GM18511 (cell line): ENCODE measurements around the gene KRTAP10-10.
"Not testable (repeated sequence)": the region's sequence is repeated elsewhere in the genome, so short reads cannot be mapped to it uniquely, and the experiment has no call there.

ENCODE experiments used
- ATAC-seq: cut with Tn5 transposase; IDR thresholded peaks from one replicate; pipeline ENCODE4 v1.9.1; 2021; ENCODE audit warnings: mild to moderate bottlenecking, moderate library complexity; ENCODE audit not compliant: unreplicated experiment

The KRTAP10-10 gene

GRCh38 chr21:44619886-44620285 lies 17.3 kb upstream of the KRTAP10-10 start:
- no peak for ATAC-seq

DNA sequence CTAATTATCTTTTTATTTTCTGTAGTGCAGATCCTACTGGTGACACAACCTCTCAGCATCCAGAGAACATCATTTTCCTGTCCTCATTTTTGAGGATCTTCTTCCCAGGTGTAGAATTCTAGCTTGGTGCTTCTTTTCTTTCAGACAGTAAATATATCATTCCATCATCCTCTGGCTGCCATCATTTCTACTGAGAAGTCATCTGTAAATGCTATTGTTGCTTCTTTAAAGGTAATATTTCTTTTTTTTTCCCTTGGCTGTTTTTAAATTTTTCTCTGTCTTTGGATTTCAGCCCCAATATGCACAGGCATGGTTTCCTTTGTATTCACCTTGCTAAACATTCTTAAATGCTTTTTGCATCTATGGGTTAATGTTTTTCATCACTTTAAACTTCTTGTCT lies 13.6 kb upstream of the KRTAP10-10 start:
- ATAC-seq: no peak

DNA sequence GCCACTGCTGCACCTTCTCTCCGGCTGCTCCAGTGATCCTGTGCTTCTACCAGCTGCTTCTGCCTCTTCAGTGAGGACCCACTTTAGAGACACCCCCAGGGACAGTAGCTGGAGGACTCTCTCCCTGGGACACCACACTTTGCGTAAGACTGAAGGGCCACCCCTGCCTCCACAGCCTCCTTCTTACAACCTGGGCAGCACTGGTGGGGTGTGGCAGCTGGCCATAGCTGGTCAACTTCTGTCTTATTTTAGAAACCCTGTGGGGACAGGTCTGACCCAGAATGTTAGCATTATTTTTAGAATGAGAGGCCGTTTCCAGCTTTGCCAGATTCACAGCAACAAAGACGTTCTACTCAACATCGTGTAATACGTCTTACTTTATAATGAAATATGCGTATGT lies 11.4 kb upstream of the KRTAP10-10 start:
- no peak for ATAC-seq

DNA sequence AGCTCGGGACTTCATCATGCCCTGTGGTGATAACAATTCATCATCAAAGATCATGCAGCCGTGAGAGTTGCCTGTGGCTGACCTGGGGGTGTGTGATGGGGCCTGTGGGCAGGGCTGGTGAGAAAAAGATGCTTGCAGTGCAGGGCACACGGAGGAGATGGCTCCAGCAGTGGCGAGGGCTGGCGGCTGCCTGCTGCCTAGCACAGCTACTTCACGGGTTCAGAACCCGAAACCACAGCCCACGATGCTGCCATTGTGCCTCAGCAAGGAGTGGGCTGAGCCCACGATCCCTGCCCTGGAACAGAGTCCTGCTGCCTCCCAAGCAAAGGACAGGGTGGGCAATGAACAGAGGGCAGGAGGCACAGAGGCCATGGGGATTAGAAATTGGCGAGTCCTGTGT lies 10.9 kb upstream of the KRTAP10-10 start:
- ATAC-seq: no peak

DNA sequence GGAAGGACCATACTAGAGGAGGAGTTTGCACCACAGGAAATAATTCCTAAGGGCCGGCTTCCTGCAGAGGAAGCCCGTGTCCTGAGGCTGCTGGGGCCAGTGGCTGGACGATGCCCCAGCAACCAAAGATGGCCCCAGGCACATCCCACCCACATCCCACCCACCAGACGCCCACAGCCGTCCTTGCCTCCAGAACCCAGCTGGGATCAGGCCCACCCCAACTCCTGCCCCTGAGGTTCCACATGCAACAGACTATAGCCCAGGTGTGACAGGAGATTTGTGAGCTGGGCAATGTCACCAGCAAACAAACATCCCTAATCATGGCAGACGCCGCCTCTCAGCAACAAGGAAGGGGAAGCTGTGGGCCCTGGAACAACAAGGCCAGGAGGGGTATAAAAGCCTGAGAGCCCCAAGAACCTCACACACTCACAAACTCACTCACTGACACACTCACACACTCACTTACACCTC lies 10.4 kb upstream of the KRTAP10-10 start, which contains the start of gene KRTAP10-9:
TSS of gene KRTAP10-9 (plus strand) at position 421 of the 471 bp plus-strand sequence. CDS start 79 bp downstream, outside the sequence.
- ATAC-seq: no peak

DNA sequence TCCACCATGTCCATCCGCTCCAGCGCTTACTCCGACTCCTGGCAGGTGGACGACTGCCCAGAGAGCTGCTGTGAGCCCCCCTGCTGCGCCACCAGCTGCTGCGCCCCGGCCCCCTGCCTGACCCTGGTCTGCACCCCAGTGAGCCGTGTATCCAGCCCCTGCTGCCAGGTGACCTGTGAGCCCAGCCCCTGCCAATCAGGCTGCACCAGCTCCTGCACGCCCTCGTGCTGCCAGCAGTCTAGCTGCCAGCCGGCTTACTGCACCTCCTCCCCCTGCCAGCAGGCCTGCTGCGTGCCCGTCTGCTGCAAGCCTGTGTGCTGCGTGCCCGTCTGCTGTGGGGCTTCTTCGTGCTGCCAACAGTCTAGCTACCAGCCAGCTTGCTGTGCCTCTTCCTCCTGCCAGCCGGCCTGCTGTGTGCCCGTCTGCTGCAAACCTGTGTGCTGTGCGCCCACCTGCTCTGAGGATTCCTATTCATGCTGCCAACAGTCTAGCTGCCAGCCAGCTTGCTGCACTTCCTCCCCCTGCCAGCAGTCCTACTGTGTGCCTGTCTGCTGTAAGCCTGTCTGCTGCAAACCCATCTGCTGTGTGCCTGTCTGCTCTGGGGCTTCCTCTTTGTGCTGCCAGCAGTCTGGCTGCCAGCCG lies 9.9 kb upstream of the KRTAP10-10 start:
- ATAC-seq: not testable (repeated sequence)

- ATAC-seq: not testable (repeated sequence)
Measured at GRCh38 chr21:44627831-44628233, 9.3 kb upstream of the KRTAP10-10 start.

GRCh38 chr21:44628707-44629391 lies 8.3 kb upstream of the KRTAP10-10 start:
- no peak for ATAC-seq

GRCh38 chr21:44630440-44630839 lies 6.7 kb upstream of the KRTAP10-10 start:
- ATAC-seq: no peak

GRCh38 chr21:44632067-44632466 lies 5.1 kb upstream of the KRTAP10-10 start:
- no peak for ATAC-seq

GRCh38 chr21:44636209-44637017 lies 743 bp upstream of the KRTAP10-10 start:
- no peak for ATAC-seq

DNA sequence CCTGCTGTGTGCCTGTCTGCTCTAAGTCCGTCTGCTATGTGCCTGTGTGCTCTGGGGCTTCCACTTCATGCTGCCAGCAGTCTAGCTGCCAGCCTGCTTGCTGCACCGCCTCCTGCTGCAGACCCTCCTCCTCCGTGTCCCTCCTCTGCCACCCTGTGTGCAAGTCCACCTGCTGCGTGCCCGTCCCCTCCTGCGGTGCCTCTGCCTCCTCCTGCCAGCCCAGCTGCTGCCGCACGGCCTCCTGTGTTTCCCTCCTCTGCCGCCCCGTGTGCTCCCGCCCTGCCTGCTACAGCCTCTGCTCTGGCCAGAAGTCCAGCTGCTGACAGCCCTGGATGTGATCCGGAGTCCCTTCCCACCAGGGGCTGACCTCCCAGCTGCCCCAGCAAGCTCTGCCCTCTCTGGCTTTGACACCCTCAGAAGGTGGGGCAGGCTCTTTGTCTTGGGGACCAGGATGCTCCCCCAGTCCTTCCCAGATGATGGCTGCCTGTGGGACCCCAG lies 744 bp downstream of the KRTAP10-10 start:
- not testable (repeated sequence) for ATAC-seq

DNA sequence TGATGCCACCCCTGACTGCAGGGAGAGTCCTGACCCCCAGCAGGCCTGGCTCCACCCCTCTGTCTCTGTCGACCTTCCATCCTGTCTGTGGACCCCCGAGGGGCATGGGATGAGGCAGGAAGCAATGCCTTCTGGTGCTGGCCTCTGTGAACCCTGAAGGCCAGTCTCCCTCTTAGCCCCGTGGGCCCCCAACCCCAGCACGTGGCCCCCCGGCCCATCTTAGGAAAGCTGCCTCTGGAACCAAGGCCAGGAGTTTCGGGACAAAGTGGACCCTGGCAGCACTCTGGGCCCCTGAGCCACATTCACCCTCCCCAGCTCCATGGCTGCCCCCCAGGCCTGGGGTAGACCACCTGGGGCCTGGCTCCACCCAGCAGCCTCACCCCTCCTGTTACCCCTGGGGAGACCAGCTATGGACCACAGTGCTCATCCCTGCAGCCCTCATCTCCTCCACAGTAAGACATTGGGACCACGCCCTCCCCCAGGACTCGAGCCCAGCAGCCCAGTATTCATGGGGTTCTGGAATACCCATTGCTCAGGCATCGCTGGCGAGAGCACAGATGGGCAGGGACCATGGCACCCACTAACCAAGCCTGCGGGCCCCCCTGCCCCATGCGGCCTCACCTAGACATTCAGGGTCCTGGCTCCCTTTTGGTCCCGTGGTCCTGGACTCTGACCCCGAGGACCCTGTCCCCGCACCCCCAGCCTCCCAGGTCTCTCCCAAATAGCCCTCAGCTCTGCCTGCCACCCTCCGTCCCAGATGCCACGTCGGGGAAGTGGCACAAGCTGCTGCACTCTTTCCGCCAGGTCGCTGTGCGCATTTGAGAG lies 1.6 kb downstream of the KRTAP10-10 start:
- not testable (repeated sequence) for ATAC-seq

- no peak for ATAC-seq
Measured at GRCh38 chr21:44639331-44639655, 2.1 kb downstream of the KRTAP10-10 start.

DNA sequence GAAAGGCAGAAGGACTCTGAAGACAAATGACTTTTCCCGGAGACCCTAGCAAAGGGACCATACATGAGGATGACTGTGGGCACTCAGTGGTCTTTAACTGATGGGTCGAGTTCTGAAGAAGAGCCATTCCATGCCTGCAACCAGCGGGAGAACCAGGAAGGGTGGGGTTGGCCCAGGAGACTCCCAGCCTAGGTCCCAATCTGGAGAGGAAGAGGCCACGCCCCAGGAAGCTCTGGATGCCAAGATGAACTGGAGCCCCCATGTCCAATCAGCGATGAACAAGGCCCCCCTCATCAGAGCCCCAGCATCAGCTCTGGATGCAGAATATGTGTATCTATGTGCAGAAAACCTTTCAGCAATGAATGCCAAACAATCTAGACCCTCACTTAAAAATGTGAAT lies 3.6 kb downstream of the KRTAP10-10 start:
- ATAC-seq: no peak

DNA sequence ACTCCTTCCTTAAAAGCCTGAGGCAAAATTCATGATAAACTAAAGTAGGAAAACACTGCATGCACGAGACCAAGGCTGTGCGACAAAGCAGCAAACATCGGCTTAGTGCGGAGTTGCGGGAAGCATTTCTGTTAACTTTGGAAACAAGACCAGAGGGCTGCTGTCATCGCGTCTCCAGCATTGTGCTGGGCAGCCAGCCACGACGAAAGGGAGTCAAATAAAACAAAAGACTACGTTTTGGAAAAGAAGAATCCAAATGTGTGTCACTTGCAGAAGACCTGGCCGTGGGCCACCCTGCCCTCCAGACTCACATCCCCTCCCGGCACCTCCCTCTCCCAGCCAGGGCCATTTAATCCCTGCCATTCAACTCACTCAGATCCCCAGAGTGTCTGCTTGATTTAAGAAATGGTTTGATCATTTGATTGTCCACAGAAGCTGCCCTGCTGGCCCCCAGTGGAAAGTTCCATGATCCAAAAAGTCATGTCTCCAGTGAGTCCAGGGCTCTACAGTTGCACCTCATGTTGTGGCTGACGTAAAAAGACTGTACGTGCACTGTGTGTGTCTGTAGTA lies 6.7 kb downstream of the KRTAP10-10 start:
- ATAC-seq: no peak

- ATAC-seq: no peak
Measured at GRCh38 chr21:44644878-44645277, 7.7 kb downstream of the KRTAP10-10 start.

DNA sequence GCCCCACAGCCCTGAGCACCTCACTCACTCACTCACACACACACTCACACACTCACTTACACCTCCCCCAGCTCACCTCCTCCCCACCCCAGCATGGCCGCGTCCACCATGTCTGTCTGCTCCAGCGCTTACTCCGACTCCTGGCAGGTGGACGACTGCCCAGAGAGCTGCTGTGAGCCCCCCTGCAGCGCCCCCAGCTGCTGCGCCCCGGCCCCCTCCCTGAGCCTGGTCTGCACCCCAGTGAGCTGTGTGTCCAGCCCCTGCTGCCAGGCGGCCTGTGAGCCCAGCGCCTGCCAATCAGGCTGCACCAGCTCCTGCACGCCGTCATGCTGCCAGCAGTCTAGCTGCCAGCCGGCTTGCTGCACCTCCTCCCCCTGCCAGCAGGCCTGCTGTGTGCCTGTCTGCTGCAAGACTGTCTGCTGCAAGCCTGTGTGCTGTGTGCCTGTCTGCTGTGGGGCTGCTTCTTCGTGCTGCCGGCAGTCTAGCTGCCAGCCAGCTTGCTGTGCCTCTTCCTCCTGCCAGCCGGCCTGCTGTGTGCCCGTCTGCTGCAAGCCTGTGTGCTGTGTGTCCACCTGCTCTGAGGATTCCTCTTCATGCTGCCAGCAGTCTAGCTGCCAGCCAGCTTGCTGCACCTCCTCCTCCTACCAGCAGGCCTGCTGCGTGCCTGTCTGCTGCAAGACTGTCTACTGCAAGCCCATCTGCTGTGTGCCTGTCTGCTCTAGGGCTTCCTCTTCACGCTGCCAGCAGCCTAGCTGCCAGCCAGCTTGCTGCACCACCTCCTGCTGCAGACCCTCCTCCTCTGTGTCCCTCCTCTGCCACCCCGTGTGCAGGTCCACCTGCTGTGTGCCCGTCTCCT lies 9.4 kb downstream of the KRTAP10-10 start, which contains the start of gene KRTAP10-11:
TSS of gene KRTAP10-11 (plus strand) at position 49 of the 856 bp plus-strand sequence. CDS start at position 94, 45 bp downstream.
- not testable (repeated sequence) for ATAC-seq

DNA sequence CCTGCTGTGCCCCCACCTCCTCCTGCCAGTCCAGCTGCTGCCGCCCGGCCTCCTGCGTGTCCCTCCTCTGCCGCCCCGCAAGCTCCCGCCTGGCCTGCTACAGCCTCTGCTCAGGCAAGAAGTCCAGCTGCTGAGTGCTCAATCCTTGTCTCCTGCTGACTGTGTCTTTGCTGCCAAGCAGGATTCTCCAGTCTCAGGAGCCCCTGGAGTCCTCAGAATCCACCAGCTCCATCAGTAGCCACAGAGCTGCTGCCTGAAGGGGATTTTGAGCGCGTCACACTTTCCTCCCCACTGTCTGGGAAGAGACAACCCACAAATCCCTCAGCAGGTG lies 10.0 kb downstream of the KRTAP10-10 start:
- no peak for ATAC-seq
